Anterior cingulate cortex (tissue), 58 donors: Measurements from ENCODE around the gene TMED7.
A peak's percentile ranks its signal among the peaks of the same experiment; 100 is the strongest.
"Not testable (repeated sequence)": the region's sequence is repeated elsewhere in the genome, so short reads cannot be mapped to it uniquely, and the experiment has no call there.

Source experiments
- DNase-seq, 58 donors: peaks; one replicate each; lab custom pipeline; 2025; lab: John Stamatoyannopoulos, UW

Gene TMED7

DNA sequence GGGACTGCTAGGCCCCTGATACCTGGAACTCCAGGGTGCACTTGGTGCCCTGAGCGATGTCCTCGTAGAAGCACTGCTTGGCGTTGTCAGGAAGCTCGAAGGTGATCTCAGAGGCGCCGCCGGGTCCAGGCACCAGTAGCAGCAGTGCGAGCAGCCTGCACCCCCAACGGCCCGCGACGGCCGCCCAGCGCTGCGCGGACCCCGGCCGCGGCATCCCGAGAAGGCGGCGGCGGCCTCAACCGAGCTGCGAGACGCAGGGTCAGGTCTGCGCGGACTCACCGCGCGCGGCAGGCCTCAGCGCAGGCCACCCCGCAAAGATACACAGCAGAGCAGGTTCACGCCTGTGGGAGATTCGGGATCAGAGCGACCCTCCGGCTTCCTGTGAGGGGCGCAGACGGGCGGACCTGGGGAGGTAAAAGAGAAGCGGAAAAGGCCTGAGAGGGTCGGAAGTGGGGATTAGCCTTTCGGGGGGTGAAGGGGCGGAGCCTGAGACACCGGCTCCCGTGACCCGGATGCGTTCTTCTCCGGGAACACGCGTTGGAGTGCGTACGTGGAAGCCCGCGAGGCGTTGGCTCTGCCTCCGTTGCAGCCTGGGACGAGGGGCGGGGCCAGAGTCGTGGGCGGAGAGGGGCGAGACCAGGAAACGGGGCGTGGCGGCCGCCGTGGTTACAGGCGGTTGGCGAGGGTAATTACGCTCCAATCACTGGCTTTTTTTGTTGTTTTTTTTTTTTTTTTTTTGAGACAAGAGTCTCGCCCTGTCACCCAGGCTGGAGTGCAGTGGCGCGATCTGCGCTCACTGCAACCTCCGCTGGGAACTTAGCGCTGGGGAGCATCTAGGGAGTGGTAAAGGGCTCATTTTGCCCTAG lies at the start of gene TMED7:
TSS of gene TMED7 (minus strand) at position 458 of the 866 bp plus-strand sequence. CDS start at position 214, 244 bp downstream.
- peak; percentile 79 to 99 (median 97) for DNase-seq

DNA sequence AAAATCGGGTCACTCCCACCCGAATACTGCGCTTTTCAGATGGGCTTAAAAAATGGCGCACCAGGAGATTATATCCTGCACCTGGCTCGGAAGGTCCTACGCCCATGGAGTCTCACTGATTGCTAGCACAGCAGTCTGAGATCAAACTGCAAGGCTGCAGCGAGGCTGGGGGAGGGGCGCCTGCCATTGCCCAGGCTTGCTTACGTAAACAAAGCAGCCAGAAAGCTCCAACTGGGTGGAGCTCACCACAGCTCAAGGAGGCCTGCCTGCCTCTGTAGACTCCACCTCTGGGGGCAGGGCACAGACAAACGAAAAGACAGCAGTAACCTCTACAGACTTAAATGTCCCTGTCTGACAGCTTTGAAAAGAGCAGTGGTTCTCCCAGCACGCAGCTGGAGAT lies 48.9 kb upstream of the TMED7 start:
- DNase-seq, result not testable (repeated sequence)

DNA sequence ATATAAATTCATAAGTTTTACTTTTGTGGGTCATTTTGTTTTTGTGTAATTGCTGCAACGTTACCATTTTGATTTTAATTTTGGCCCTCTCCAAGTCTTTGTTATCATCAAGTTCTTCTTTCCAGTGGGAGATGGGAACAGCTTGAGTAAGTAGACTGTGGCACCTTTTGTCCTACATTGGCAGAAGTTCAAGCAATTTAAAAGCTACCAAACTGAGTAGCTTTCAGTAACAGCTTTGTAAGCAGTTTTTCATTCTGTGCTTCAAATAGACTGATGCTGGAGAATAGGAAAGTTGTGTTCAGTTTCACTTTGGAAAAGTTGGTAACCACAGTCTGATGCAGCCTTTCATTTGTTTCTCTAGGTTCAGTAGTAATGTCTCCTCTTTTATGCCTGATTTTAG lies 47.8 kb upstream of the TMED7 start:
- DNase-seq, result peak in 1 of 58 donors; percentile 5

DNA sequence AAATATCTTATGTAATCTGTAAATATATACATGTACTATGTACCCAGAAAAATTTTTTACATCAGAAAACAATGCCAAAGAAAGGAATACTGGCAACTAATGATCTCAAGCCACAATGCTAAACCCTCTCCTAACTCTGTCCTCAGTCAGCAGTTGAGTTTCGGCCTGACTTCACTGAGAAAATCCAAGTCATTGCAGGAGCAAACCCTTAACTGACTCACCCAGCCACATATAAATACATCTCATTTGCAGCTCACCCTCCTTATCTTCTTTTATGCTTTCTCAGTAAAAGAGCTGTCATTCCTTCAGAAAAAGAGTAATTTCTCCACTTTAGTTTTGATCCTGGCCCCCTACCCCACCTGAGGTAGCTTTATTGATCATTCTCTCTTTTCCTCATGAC lies 46.1 kb upstream of the TMED7 start:
- no peak for DNase-seq

GRCh38 chr5:115666023-115666422 lies 40.2 kb upstream of the TMED7 start:
- DNase-seq, result no peak

- no peak for DNase-seq
Observed at GRCh38 chr5:115661563-115661962, 35.7 kb upstream of the TMED7 start.

GRCh38 chr5:115661101-115661500 lies 35.3 kb upstream of the TMED7 start:
- DNase-seq, result no peak

DNA sequence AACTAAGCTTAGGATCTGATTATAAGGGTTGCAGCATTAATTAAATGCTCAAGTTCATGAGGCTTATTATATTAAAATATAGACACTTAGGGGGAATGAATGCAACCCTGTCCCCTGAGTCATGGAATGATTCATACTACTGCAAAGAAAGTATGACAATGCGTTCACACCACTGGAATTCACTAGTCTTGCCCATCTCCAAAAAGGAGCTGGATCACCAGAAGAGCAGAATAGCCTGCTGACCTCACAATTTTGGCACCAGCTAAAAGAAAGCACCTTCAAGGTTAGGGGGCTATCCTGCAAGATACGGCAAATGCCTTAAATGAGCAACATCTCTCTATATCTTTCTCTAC lies 32.0 kb upstream of the TMED7 start:
- no peak for DNase-seq

- no peak for DNase-seq
Observed at GRCh38 chr5:115657125-115657880, 31.5 kb upstream of the TMED7 start.

- no peak for DNase-seq
Observed at GRCh38 chr5:115656404-115656803, 30.6 kb upstream of the TMED7 start.

DNA sequence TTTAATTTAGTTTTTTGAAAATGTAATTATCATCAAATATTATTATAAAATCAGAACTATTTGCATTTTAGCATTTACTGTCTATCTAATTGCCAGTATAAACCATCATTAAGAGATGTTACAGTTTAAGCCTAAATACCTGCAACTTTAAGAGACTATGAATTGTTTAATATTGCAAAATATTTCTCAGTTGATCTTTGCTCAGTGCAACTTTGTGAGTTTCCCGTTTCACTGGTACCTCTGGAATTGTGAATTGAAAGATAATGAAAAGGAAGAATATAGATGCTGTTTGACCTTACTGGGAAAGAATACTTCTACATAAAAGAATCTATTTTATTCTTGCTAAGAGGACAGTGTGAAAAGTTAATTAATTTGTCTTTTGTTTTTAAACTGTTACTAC lies 30.2 kb upstream of the TMED7 start:
- DNase-seq, result no peak

GRCh38 chr5:115649541-115649940 lies 23.7 kb upstream of the TMED7 start:
- DNase-seq, result no peak

DNA sequence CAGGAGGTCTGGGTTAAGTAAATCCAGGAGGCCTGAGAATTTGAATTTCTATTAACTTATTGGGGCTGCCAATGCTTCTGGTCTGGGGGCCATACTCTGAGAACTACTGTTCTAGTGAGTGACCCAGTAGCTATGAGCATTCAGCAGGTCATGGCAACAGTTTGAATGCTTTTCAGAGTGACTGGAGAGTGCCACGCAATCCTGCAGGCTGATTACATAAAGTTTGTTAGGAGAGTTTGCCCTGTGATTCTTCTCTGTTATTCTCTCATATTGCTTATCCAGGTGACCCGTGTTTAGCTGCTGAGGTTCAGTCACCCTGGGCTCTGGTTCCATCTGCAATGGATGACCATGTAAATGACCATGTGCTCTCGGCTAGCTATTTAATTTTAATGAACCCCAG lies 22.2 kb upstream of the TMED7 start:
- no peak for DNase-seq

DNA sequence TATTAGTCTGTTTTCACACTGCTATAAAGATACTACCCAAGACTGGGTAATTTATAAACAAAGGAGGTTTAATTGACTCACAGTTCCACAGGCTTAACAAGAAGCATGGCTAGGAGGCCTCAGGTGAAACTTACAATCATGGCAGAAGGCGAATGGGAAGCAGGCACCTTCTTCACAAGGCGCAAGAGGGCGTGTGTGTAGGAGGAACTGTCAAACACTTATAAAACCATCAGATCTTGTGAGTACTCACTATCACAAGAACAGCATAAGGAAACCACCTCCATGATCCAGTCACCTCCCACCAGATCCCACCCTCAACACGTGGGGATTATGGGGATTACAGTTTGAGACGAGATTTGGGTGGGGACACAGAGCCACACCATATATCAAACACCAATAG lies 19.6 kb upstream of the TMED7 start:
- not testable (repeated sequence) for DNase-seq

DNA sequence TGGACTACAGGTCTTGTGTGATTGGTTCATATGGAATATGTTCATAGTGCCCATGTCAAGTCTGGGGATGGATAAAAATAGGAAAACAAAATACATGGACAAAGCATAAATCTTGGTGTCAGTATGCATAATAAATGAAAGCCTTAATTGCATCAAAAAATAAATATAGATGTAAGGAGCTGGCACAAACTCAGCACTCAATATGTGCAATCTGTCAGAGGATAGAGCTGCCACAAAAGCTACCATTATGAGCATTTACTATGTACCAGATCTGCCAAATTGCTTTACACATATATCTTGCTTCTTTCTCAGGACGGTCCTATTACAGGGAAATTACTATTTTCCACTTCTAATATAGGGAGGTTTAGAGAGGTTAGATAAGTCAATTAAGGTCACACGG lies 18.2 kb upstream of the TMED7 start:
- no peak for DNase-seq

- no peak for DNase-seq
Observed at GRCh38 chr5:115641948-115642347, 16.1 kb upstream of the TMED7 start.

GRCh38 chr5:115640274-115640673 lies 14.4 kb upstream of the TMED7 start:
- DNase-seq, result no peak

- no peak for DNase-seq
Observed at GRCh38 chr5:115639377-115639776, 13.5 kb upstream of the TMED7 start.

DNA sequence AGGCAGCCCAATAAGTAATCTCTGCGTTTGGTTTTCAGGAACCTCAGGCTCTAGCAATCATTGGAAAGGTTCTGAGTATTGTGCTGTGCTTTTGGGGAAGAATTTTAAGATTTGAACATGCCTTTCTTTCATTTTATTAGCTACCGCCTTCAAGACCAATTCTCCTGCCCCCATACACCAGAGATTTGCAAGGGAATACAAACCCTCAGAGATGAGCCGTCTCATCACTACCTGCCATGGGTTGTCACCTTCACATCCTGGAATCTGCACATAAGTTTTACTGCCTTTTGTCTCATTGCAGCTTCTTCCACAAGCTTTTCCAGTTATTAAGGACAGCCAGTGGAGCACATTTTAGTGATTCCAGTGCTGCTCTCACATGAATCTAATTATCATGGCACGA lies 11.7 kb upstream of the TMED7 start:
- no peak for DNase-seq

- no peak for DNase-seq
Observed at GRCh38 chr5:115636008-115636407, 10.2 kb upstream of the TMED7 start.

DNA sequence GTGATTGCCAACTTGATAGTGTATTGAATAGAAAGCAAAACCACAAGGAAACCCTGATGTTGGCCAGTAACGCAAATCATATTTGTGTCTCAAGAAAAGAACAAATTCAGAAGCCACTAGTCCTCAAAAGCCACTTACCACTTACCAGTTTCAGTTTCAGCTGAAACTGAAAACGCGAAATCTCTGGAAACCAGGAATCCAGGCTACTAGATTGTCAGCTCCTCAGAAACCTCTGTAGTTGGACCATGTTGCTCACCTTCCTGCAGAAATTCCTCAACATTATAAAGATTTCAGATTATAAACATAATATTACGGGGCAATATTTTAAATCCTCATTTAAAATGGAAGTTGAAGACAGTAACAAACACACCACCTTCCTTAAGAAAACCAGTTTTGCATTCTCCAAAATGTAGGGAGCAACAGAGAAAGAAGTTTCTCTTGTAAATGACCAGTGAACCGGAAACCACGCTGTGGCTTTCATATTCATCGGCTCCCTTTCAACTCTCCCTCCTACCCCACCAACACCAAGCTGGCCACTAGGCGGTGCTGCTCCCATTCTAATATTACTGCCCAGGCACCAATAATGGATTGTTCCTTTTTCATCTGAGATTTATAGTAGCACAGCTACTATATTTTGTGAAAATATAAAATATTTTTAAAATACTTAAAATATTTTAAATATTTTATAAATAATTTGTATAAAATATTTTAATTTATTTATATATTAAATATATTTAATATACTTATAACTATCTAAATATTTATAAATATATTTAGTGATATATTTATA lies 8.7 kb upstream of the TMED7 start:
- DNase-seq, result peak in 57 of 58 donors; percentile 2 to 90 (median 70)
